ENCODE results near the gene TTC33.
"Not testable (repeated sequence)": the region's sequence is repeated elsewhere in the genome, so short reads cannot be mapped to it uniquely, and the experiment has no call there.

The TTC33 gene

GRCh38 chr5:40755407-40756365 is at the start of gene TTC33:
Gene TTC33, minus strand, starts transcription at chr5:40755961. Its CDS starts 8,943 bp downstream, at chr5:40747018.
- DNase-seq, result peak; percentile 85 to 87 (median 86)

- DNase-seq, result no peak
Observed at GRCh38 chr5:40801771-40802562, 46.2 kb upstream of the TTC33 start.

GRCh38 chr5:40799258-40799657 is 43.5 kb upstream of the TTC33 start:
- no peak for DNase-seq

GRCh38 chr5:40798801-40799210 is 43.0 kb upstream of the TTC33 start:
- DNase-seq, result no peak

GRCh38 chr5:40798012-40798800 is 42.4 kb upstream of the TTC33 start, which contains the start of gene PRKAA1:
Gene PRKAA1, minus strand, starts transcription at chr5:40798374. Its CDS starts 185 bp downstream, at chr5:40798189.
- DNase-seq, result peak; percentile 70 to 88 (median 86)

- peak; percentile 35 to 42 (median 38) for DNase-seq
Observed at GRCh38 chr5:40797273-40798011, 41.7 kb upstream of the TTC33 start.

- no peak for DNase-seq
Observed at GRCh38 chr5:40796487-40796889, 40.7 kb upstream of the TTC33 start.

- not testable (repeated sequence) for DNase-seq
Observed at GRCh38 chr5:40794877-40795276, 39.1 kb upstream of the TTC33 start.

- DNase-seq, result not testable (repeated sequence)
Observed at GRCh38 chr5:40794340-40794739, 38.6 kb upstream of the TTC33 start.

- not testable (repeated sequence) for DNase-seq
Observed at GRCh38 chr5:40792691-40793090, 36.9 kb upstream of the TTC33 start.

- DNase-seq, result no peak
Observed at GRCh38 chr5:40791715-40792139, 36.0 kb upstream of the TTC33 start.

- no peak for DNase-seq
Observed at GRCh38 chr5:40790947-40791593, 35.3 kb upstream of the TTC33 start.

- not testable (repeated sequence) for DNase-seq
Observed at GRCh38 chr5:40788941-40789340, 33.2 kb upstream of the TTC33 start.

- no peak for DNase-seq
Observed at GRCh38 chr5:40787986-40788385, 32.2 kb upstream of the TTC33 start.

- DNase-seq, result not testable (repeated sequence)
Observed at GRCh38 chr5:40786664-40787063, 30.9 kb upstream of the TTC33 start.

- DNase-seq, result no peak
Observed at GRCh38 chr5:40784916-40785315, 29.2 kb upstream of the TTC33 start.

GRCh38 chr5:40784027-40784653 is 28.4 kb upstream of the TTC33 start:
- DNase-seq, result no peak

- DNase-seq, result no peak
Observed at GRCh38 chr5:40781843-40782409, 26.2 kb upstream of the TTC33 start.

GRCh38 chr5:40780858-40781257 is 25.1 kb upstream of the TTC33 start:
- DNase-seq, result no peak

- no peak for DNase-seq
Observed at GRCh38 chr5:40780199-40780598, 24.4 kb upstream of the TTC33 start.

All from activated CD4-positive, CD25-positive, alpha-beta regulatory T cell (primary cell).